Neural cell (in vitro differentiated cells): ENCODE data around the gene CDK17.

Experiments used
- EP300 ChIP-seq: fragments of 450-650 bp; conservative IDR thresholded peaks from 2 replicates; pipeline ENCODE4 v1.6.1; 2014; ENCODE audit warnings: antibody characterized with exemption, mild to moderate bottlenecking, moderate library complexity; ENCODE audit not compliant: poor library complexity, severe bottlenecking
- EZH2 ChIP-seq: fragments of 200-600, 300-800 bp; shearing (Covaris generic), sonication (generic); IDR thresholded peaks from 2 replicates; pipeline ENCODE4 v1.6.1; 2014; ENCODE audit warnings: antibody characterized with exemption, low read length, borderline replicate concordance, mild to moderate bottlenecking; ENCODE audit not compliant: insufficient read depth, poor library complexity, severe bottlenecking
- POLR2AphosphoS5 ChIP-seq: IDR thresholded peaks from 2 replicates; pipeline ENCODE4 v1.6.1; 2012
- TF ChIP-seq, protein P1 (sequence below): fragments of 450-650 bp; IDR thresholded peaks from 2 replicates; pipeline ENCODE4 v1.5.1; 2014; ENCODE audit warnings: antibody characterized with exemption, mild to moderate bottlenecking, moderate library complexity; ENCODE audit not compliant: poor library complexity, severe bottlenecking

GRCh38 chr12:96354326-96354725 is 45.9 kb downstream of the CDK17 start:
- TF ChIP-seq, protein P1, sequence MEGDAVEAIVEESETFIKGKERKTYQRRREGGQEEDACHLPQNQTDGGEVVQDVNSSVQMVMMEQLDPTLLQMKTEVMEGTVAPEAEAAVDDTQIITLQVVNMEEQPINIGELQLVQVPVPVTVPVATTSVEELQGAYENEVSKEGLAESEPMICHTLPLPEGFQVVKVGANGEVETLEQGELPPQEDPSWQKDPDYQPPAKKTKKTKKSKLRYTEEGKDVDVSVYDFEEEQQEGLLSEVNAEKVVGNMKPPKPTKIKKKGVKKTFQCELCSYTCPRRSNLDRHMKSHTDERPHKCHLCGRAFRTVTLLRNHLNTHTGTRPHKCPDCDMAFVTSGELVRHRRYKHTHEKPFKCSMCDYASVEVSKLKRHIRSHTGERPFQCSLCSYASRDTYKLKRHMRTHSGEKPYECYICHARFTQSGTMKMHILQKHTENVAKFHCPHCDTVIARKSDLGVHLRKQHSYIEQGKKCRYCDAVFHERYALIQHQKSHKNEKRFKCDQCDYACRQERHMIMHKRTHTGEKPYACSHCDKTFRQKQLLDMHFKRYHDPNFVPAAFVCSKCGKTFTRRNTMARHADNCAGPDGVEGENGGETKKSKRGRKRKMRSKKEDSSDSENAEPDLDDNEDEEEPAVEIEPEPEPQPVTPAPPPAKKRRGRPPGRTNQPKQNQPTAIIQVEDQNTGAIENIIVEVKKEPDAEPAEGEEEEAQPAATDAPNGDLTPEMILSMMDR, result no peak
- TF ChIP-seq POLR2AphosphoS5 (no peak), EZH2 (no peak), EP300 (no peak)
